Heart left ventricle (tissue), 16 donors: ENCODE results near the gene PRKG1. TPM values are rescaled to one million over a fixed set of nuclear protein-coding genes. Genes with fewer than 3 reads are reported as not detected.

Source experiments
- ATAC-seq, 4 donors: fragments of 200-7000 bp; cut with Tn5 transposase; one replicate each; pipeline ENCODE4 v1.9.1; 2020 to 2022; ENCODE audit warnings: moderate library complexity in 4 of 4, mild to moderate bottlenecking in 3 of 4, moderate number of reproducible peaks in 1 of 4
- DNase-seq, 5 donors: peaks; one replicate each; pipeline ENCODE4 v3.0.0-alpha.2; 2020
- H3K27ac ChIP-seq, 12 donors: fragments of 200-600 bp; sonication (generic) in 4 of 12; one replicate each; pipeline versions ENCODE4 v1.5.0 to v1.8.0; 2016 to 2022; ENCODE audit warnings: mild to moderate bottlenecking in 2 of 12
- H3K27me3 ChIP-seq, 9 donors: fragments of 200-600 bp; sonication (generic) in 2 of 9; one replicate each; pipeline versions ENCODE4 v1.5.1 to v1.8.0; 2016 to 2022; ENCODE audit warnings: mild to moderate bottlenecking in 3 of 9
- H3K36me3 ChIP-seq, 9 donors: fragments of 200-600 bp; sonication (generic) in 2 of 9; one replicate each; pipeline versions ENCODE4 v1.5.0 to v1.8.0; 2018 to 2022; ENCODE audit warnings: mild to moderate bottlenecking in 2 of 9
- H3K4me1 ChIP-seq, 12 donors: fragments of 200-600 bp; sonication (generic) in 4 of 12; one replicate each; pipeline versions ENCODE4 v1.5.0 to v1.8.0; 2016 to 2022; ENCODE audit warnings: mild to moderate bottlenecking in 3 of 12
- H3K4me3 ChIP-seq, 12 donors: fragments of 200-600 bp; sonication (generic) in 4 of 12; one replicate each; pipeline versions ENCODE4 v1.5.0 to v1.8.0; 2017 to 2022; ENCODE audit warnings: mild to moderate bottlenecking in 9 of 12, moderate library complexity in 4 of 12
- H3K9me3 ChIP-seq, 12 donors: fragments of 200-600 bp; sonication (generic) in 4 of 12; one replicate each; pipeline versions ENCODE4 v1.5.0 to v1.8.0; 2016 to 2022; ENCODE audit warnings: mild to moderate bottlenecking in 1 of 12
- POLR2A ChIP-seq, 2 donors: fragments of 450-650 bp; IDR thresholded peaks; one replicate each; pipeline ENCODE4 v1.6.1; 2017; ENCODE audit warnings: antibody characterized with exemption in 2 of 2, mild to moderate bottlenecking in 2 of 2, moderate library complexity in 2 of 2
- WGBS, 4 donors: extraction: QIAGEN DNeasy Blood & Tissue Kit in 2 of 4; methylation state at CpG; one replicate each; pipeline versions ENCODE4 v1.1.5 to v1.1.7; 2013 to 2018; 5-methylcytosine and 5-hydroxymethylcytosine counted together
- intact Hi-C, 10 donors: fragments of 100-400 bp; cut with DNase I; formaldehyde crosslinking; loops; one replicate each; pipeline versions ENCODE4 v1.11.1 to v1.14.2; 2022
- polyA plus RNA-seq, 2 donors: library from polyadenylated mRNA; stranded (reverse); fragments of 200-250 nt; gene quantifications; one replicate each; pipeline ENCODE4 v1.2.3, GENCODE V29; 2013
- total RNA-seq, 9 donors: library from RNA; depleted of rRNA in 2 of 9; stranded (reverse); fragments of >200 nt in 2 of 9; fragmentation: NEBNext Ultra II Directional in 3 of 9; extraction: Animal tissue kit (Norgen Biotek cat#: 25700) in 3 of 9; gene quantifications; one replicate each; pipeline versions ENCODE4 v1.1.0 to v1.2.4, GENCODE V29; 2016 to 2023
- TF ChIP-seq, protein P1 (sequence below), 12 donors: fragments of 200-600 bp; sonication (generic) in 4 of 12; IDR thresholded peaks; one replicate each; pipeline versions ENCODE4 v1.5.0 to v1.8.0; 2018 to 2022; ENCODE audit warnings: antibody characterized with exemption in 12 of 12, mild to moderate bottlenecking in 5 of 12
- donor health status: ischemic (EF 13 %, LVEDD 7.1; RV severe dilation, severe dysfunction).
- donor health status: healthy with polysubstance abuse.
- donor health status: DM: no; HTN: yes; CAD: no.
- donor health status: DM: no; HTN: no; CAD: no.
- donor health status: ischemic (EF 25% LVEDD 6.9; RV normal size, moderate dysfunction).
- donor health status: ischemic (EF 25% LVEDD 5.7; RV mildly dilated, moderate dysfunction).
- donor health status: healthy.
- donor health status: DM: yes; HTN: yes; CAD: no.
- donor health status: ischemic (EF 35%, LVEDD 5.7; RV mildly dilated, moderate dysfunction).
- donor health status: nonischemic (EF 11% LVEDD 7.7; RV severe dilation, severe dysfunction).
- donor health status: DM: yes; HTN: yes; CAD: no.
- donor health status: PGD.
- donor health status: ischemic (EF 29% LVEDD 5.4; RV normal size, mild dysfunction).
- donor health status: nonischemic (EF 23%, LVEDD 6.1; RV moderate dilation, normal function).

The PRKG1 gene
- total and polyA plus RNA-seq, 11 donors = 5.5 to 37.3 (median 29.3) TPM

DNA sequence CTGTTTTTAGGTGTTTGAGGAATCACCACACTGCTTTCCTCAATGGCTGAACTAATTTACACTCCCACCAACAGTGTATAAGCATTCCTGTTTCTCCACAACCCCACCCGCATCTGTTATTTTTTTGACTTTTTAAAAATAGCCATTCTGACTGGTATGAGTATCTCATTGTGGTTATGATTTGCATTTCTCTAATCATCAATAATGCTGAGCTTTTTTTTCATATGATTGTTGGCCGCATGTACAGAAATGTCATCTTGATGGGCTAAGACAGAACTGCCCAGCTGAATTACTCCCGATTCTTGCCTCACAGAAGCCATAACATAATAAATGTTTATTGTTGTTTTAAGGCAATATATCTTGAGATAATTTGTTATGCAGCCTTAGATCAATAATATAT lies 1146.7 kb downstream of the PRKG1 start:
- Histone ChIP-seq H3K27me3 (no peaks in the 10 kb centered on the region), H3K4me1 (peaks cover 0 to 5% (median 0%) of the 10 kb centered on the region in 12 donors), H3K4me3 (no peak overlapping the region), H3K9me3 (no peaks in the 10 kb centered on the region), H3K36me3 (no peaks in the 10 kb centered on the region), H3K27ac (no peak overlapping the region)
- TF ChIP-seq POLR2A (IDR thresholded peaks at IDR 0.05) = no peak
- TF ChIP-seq, protein P1, sequence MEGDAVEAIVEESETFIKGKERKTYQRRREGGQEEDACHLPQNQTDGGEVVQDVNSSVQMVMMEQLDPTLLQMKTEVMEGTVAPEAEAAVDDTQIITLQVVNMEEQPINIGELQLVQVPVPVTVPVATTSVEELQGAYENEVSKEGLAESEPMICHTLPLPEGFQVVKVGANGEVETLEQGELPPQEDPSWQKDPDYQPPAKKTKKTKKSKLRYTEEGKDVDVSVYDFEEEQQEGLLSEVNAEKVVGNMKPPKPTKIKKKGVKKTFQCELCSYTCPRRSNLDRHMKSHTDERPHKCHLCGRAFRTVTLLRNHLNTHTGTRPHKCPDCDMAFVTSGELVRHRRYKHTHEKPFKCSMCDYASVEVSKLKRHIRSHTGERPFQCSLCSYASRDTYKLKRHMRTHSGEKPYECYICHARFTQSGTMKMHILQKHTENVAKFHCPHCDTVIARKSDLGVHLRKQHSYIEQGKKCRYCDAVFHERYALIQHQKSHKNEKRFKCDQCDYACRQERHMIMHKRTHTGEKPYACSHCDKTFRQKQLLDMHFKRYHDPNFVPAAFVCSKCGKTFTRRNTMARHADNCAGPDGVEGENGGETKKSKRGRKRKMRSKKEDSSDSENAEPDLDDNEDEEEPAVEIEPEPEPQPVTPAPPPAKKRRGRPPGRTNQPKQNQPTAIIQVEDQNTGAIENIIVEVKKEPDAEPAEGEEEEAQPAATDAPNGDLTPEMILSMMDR (IDR thresholded peaks at IDR 0.05) = no peak
- DNase-seq = no peak
- intact Hi-C loops = no loop called here
- ATAC-seq = no peak
- WGBS, 4 donors = 93 to 96% (median 94%) methylated on average over 3 of the region's 3 CpGs

DNA sequence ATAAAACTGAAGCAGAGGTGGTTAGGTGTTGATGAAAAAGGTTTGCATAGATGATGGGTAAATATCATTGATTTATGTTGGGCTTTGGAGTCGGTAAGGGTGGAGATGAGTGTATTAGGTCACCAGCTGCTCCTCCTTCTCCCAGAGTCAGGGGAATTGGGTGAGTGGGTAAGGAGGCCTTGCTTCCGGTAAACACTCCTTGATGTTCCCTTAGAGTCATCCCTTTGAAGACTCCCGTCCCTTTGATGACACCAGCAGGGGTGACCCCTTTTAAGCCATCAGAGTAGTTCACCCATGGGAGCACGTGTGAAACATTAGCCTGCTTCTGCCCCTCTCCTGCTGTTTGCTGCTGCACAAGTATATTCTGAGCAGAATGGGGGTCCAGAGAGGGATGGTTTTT lies 1147.6 kb downstream of the PRKG1 start:
- H3K9me3 ChIP-seq = no peaks in the 10 kb centered on the region
- no peak overlapping the region for H3K4me3 ChIP-seq
- no peak overlapping the region for H3K27ac ChIP-seq
- H3K4me1 ChIP-seq = no peaks in the 10 kb centered on the region
- ATAC-seq (no peak), DNase-seq (no peak)
- H3K27me3 ChIP-seq = no peaks in the 10 kb centered on the region
- TF ChIP-seq, protein P1 (IDR thresholded peaks at IDR 0.05) = no peak
- TF ChIP-seq POLR2A (IDR thresholded peaks at IDR 0.05) = no peak
- WGBS, 4 donors = 62 to 76% (median 73%) methylated on average over 4 of the region's 4 CpGs
- H3K36me3 ChIP-seq = no peaks in the 10 kb centered on the region
- intact Hi-C loops = no loop called here

DNA sequence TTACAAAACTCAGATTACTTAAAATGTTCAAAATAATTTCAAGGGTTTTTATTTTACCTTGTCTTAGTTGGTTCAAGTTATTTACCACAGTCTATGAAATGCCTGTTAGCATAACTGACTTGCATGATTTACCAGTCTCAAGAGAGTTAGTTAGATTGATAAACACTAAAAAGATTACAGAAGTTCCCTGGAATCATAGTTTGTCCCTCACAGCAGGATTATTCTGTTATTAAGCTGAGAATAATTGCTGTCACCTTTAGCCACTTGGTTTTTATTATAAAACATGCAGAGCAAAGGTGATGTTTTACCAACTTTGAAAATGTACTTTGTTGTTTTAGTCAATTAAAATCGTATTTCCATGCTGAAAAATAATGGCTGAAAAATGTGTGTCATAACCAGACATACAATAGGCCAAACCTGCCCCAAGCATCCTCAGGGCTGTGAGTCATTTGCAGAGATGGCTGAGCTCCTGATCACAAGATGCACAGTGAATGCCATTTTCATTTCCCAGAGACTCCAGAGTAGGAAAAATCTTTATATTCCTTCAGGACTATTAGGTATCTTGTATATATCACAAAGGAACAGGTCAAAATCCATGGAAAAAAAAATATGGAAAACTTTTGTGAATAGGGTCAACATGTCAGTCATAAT lies 1152.0 kb downstream of the PRKG1 start:
- Histone ChIP-seq H3K36me3 (no peaks in the 10 kb centered on the region), H3K9me3 (no peaks in the 10 kb centered on the region), H3K27me3 (no peaks in the 10 kb centered on the region), H3K4me3 (no peak overlapping the region), H3K27ac (no peak overlapping the region), H3K4me1 (no peaks in the 10 kb centered on the region)
- intact Hi-C loops = no loop called here
- no peak for ATAC-seq
- DNase-seq = no peak
- TF ChIP-seq, protein P1 (IDR thresholded peaks at IDR 0.05) = no peak
- TF ChIP-seq POLR2A (IDR thresholded peaks at IDR 0.05) = no peak
- WGBS, 4 donors = 43 to 75% (median 61%) methylated on average over 1 of the region's 1 CpG

DNA sequence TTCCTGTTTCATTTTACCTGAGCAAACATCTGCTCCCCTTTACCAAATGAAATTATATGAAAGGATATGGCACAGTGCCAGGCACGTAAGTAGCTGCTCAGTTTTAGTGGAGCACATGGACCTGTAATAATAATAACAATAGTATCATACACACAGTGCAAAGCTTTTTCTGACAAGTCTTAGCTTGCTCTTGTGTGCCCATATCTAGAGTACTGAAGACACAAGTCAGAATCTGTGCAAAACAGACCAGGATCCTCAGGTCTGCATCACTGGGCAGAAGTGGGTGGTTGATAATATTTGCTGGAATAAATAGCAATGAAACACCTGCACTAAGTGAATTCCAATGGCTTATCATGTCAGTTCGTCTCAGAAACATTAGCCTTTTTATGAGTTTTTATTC lies 1154.3 kb downstream of the PRKG1 start:
- Histone ChIP-seq H3K27me3 (no peaks in the 10 kb centered on the region), H3K36me3 (no peaks in the 10 kb centered on the region), H3K27ac (no peak overlapping the region), H3K4me1 (peaks cover 0 to 10% (median 2%) of the 10 kb centered on the region in 12 donors), H3K4me3 (no peak overlapping the region), H3K9me3 (no peaks in the 10 kb centered on the region)
- no peak for TF ChIP-seq POLR2A (IDR thresholded peaks at IDR 0.05)
- TF ChIP-seq, protein P1 (IDR thresholded peaks at IDR 0.05) = no peak
- DNase-seq = no peak
- intact Hi-C loops = no loop called here
- ATAC-seq = no peak
- 75 to 80% (median 79%) methylated on average over 2 of the region's 2 CpGs for WGBS, 4 donors
